Activated naive CD8-positive, alpha-beta T cell treated with anti-CD3 and anti-CD28 coated beads, Interleukin-2, amount 50 U/mL, for 24 hours (primary cell): ENCODE results near the gene TENM4.

ENCODE experiments used
- ATAC-seq: fragments of 150-1000 bp; cut with Tn5 transposase; one replicate; pipeline ENCODE4 v1.10.0; 2021
- DNase-seq: peaks from one replicate; pipeline ENCODE4 v3.0.0; 2021
- H3K27ac Mint-ChIP-seq: one replicate; pipeline ENCODE4 v1.8.0; 2021; ENCODE audit warnings: mild to moderate bottlenecking, mixed read lengths
- H3K27me3 Mint-ChIP-seq: one replicate; pipeline ENCODE4 v1.8.0; 2021; ENCODE audit warnings: mixed read lengths
- H3K36me3 Mint-ChIP-seq: one replicate; pipeline ENCODE4 v1.8.0; 2021; ENCODE audit warnings: low read depth, mixed read lengths
- H3K4me1 Mint-ChIP-seq: one replicate; pipeline ENCODE4 v1.8.0; 2021; ENCODE audit warnings: mixed read lengths
- H3K4me3 Mint-ChIP-seq: one replicate; pipeline ENCODE4 v1.8.0; 2021; ENCODE audit warnings: mild to moderate bottlenecking, moderate library complexity, mixed read lengths
- H3K9me3 Mint-ChIP-seq: one replicate; pipeline ENCODE4 v1.8.0; 2021; ENCODE audit warnings: mixed read lengths

TENM4 gene

DNA sequence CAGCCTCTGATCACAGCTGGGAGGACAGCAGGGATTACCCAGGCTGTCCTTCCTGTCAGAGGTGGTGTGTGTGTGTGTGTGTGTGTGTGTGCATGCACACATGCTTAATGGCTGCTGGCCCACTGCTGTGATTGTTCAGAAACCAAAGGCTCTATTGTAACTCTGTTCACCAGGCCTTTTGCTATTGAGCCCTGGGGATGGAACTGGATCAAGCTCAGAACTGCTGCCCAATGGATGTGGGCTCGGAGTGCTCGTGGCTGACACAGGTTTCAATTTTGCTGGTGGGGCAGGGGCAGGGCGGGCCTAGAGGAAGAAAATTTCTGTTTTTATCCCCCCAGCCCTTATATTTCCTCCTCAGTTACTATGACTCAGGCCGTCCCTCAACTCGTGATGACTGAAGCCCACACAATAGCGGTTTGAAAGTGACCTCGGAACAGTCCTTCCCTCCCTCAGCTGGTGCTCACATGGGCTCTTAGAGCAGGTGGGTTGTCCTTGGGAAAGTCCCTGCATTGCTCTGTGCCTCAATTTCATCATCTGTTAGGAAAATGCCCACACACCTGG lies 359.3 kb downstream of the TENM4 start:
- H3K4me1 Mint-ChIP-seq, result no peaks in the 10 kb centered on the region
- no peaks in the 10 kb centered on the region for H3K36me3 Mint-ChIP-seq
- DNase-seq (no peak), ATAC-seq (no peak)
- H3K9me3 Mint-ChIP-seq, result peaks cover under 1% of the 10 kb centered on the region
- no peaks in the 10 kb centered on the region for H3K27me3 Mint-ChIP-seq
- H3K4me3 Mint-ChIP-seq, result no peak overlapping the region
- no peak overlapping the region for H3K27ac Mint-ChIP-seq

DNA sequence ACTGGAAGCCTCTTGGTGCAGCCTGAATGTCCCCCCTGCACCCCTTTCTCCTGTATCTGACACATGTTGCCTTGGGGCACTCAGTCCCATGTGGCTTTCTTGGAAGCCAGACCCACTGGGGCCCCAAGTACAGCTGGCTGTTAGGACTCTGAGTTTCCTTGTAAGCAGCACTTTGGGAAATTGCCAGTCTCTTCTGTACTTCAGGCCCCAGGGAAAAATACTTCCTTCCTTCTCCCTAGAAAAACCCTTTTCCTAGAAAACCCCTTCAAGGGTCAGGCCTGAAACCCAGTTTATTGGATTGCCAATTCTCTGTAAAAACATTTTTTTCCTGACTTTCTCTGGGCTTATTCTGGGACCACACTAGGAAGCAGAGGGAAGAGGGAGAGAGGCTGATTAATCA lies 360.3 kb downstream of the TENM4 start:
- no peak overlapping the region for H3K27ac Mint-ChIP-seq
- H3K9me3 Mint-ChIP-seq, result peaks cover 9% of the 10 kb centered on the region
- no peak overlapping the region for H3K4me3 Mint-ChIP-seq
- no peak for DNase-seq
- no peaks in the 10 kb centered on the region for H3K4me1 Mint-ChIP-seq
- ATAC-seq, result no peak
- no peaks in the 10 kb centered on the region for H3K27me3 Mint-ChIP-seq
- H3K36me3 Mint-ChIP-seq, result no peaks in the 10 kb centered on the region

DNA sequence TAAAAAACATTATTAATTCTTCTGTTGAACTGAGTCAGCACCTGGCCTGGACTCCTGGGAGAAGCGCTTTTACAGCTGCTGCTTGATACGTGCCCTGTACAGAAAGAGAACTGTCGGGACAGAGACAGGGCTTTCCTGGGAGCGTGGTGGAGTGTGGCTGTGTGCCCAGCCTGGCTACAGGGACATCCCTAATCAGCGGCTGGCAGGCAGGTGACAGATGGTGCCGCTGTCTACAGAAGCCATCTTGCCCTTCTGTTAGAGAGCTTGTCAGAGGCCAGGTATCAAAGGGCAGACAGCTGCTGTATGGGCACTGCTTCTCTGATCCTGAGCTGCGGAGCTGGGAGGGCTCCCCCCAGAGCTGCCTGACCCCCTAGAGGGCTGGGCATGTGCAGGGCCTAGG lies 361.8 kb downstream of the TENM4 start:
- Mint-ChIP-seq H3K9me3 (peaks cover 9% of the 10 kb centered on the region), H3K4me3 (no peak overlapping the region), H3K27me3 (no peaks in the 10 kb centered on the region), H3K4me1 (no peaks in the 10 kb centered on the region), H3K27ac (no peak overlapping the region), H3K36me3 (no peaks in the 10 kb centered on the region)
- DNase-seq (no peak), ATAC-seq (no peak)

DNA sequence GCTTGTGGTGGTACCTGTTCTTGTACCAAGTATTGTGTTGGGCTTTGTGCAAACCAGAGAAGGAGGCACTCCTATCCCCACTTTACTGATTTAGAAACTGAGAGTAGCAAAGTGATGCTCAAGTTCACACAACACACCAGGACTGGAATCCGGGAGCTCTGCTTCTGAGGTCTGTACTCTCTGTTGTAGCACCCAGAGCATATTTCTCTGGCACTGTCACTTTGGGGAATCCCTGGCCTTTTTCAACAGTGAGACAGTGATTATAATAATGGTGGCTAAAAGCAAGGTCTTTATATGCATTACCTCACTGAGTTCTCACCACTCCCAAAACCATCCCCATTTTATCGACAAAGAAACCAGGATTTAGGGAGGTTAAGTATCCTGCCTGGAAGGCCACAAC lies 362.4 kb downstream of the TENM4 start:
- DNase-seq (no peak), ATAC-seq (no peak)
- H3K9me3 Mint-ChIP-seq, result peaks cover 9% of the 10 kb centered on the region
- no peak overlapping the region for H3K4me3 Mint-ChIP-seq
- no peak overlapping the region for H3K27ac Mint-ChIP-seq
- no peaks in the 10 kb centered on the region for H3K4me1 Mint-ChIP-seq
- no peaks in the 10 kb centered on the region for H3K27me3 Mint-ChIP-seq
- H3K36me3 Mint-ChIP-seq, result no peaks in the 10 kb centered on the region

DNA sequence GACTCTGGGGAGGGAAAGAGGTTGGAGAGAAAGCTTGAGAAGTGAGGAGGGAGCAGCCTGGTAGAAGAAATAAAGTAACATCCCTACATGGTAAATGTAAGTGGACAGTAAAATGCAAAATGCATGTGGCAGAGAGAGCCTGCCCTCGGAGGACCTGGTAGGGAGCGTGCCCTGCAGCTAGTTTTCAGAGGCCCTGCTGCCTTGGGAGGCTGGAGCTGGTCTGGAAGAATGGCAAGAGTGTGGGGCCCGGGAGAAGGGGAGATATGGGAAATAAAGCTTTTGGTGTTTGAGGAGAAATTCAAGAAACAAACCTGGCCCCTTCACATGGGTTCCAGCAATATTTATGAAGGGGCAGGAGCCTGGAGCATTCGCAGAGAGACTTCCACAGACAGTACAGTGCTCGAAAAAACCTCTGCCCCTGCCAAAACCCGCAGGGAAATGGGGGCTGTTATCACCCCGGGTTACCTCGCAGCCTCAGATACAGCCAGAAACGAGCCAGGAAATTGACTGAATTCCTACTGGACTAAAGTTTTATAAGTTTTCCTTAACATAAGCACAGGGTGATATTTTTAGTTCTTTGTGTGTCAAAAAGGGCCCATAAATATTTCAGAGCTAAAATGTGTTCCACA lies 363.0 kb downstream of the TENM4 start:
- Mint-ChIP-seq H3K4me1 (no peaks in the 10 kb centered on the region), H3K27me3 (no peaks in the 10 kb centered on the region), H3K4me3 (no peak overlapping the region), H3K36me3 (no peaks in the 10 kb centered on the region), H3K9me3 (peaks cover 9% of the 10 kb centered on the region), H3K27ac (no peak overlapping the region)
- ATAC-seq (no peak), DNase-seq (no peak)

DNA sequence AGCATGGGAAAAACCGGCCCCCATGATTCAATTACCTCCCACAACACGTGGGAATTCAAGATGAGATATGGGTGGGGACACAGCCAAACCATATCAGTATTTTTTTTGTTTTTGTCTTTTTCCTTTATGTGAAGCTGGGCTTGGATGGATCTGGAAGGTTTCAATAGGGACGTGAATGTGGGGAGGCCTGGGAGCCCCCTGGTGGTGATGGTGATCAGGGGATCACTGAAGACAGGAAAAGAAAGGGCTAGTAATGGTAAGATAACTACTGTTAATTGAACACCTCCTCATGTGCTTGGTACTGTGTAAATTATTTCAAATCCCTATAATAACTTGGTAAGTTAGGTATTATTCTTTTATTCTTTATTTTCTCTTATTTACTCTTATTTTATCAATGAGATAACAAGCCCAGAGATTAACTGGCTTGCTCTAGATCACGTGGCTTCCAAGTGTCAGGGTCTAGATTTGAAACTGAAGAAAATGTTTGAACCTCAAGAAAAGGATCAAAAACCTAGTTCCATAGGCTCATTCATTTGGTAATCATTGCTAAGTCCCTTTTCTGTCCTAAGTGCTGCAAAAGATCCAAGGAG lies 364.2 kb downstream of the TENM4 start:
- Mint-ChIP-seq H3K27me3 (no peaks in the 10 kb centered on the region), H3K9me3 (peaks cover 9% of the 10 kb centered on the region), H3K27ac (no peak overlapping the region), H3K4me3 (no peak overlapping the region), H3K4me1 (no peaks in the 10 kb centered on the region), H3K36me3 (no peaks in the 10 kb centered on the region)
- ATAC-seq (no peak), DNase-seq (peak; percentile 9)

DNA sequence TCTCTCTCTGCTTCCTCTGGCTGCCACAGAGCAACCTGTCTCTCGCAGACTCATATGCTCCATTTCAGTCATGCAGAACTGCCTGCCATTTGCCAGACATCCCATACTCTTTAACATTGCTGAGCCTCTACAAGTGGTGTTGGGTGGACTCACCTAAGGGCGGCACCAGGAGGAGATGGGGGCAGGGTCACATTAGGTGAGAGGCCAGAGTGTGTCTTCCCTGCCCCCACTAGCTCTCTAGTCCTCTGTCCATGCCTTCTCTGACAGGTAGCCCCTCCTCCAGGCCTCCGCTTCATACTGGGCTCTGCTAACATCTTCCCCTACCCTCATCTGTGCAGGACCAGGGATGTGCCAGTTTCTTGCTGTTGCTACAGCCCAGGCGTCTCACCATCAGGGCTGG lies 366.3 kb downstream of the TENM4 start:
- H3K4me1 Mint-ChIP-seq, result no peaks in the 10 kb centered on the region
- H3K27me3 Mint-ChIP-seq, result no peaks in the 10 kb centered on the region
- DNase-seq (no peak), ATAC-seq (no peak)
- H3K4me3 Mint-ChIP-seq, result no peak overlapping the region
- no peak overlapping the region for H3K27ac Mint-ChIP-seq
- peaks cover 9% of the 10 kb centered on the region for H3K9me3 Mint-ChIP-seq
- H3K36me3 Mint-ChIP-seq, result no peaks in the 10 kb centered on the region

DNA sequence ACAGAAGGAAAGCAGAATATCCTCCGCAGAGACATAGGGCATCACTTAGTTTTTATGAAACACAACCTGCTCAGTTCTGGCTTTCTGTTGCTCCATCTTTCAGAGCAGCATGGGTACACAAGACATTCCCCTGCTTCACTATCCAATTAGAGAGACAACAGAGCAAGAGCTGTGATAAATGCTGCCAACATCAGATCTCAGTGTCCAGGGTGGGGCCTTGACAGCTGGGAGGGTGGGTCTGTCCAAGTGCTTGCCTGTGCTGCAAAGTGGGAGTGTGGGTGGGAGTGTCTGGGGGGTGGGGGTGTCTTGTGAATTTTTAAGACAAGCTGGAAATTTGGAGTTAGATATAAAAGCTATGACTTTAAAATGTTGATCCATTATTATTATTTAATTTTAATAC lies 369.6 kb downstream of the TENM4 start:
- Mint-ChIP-seq H3K9me3 (peaks cover 5% of the 10 kb centered on the region), H3K36me3 (no peaks in the 10 kb centered on the region), H3K27ac (no peak overlapping the region), H3K27me3 (peaks cover 2% of the 10 kb centered on the region), H3K4me3 (no peak overlapping the region), H3K4me1 (no peaks in the 10 kb centered on the region)
- ATAC-seq, result no peak
- DNase-seq, result no peak

DNA sequence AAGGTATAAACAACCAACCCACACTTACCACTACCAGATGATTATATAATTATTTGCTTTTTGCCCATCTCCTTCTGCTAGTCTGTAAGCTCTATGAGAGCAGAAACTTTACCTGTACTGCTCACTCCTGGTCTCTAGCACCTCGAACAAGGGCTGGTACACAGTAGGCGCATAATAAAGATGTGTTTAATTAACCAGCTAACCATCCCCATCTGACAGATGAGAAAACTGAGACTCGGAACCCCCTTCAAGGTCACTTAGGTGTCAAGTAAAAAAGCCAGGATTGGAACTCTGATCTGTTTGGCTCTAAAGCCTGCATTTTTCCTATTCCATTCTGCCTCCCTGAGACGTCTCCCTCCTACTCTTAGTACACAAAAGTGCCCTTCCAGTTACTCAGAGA lies 370.3 kb downstream of the TENM4 start:
- Mint-ChIP-seq H3K4me1 (no peaks in the 10 kb centered on the region), H3K4me3 (no peak overlapping the region), H3K27ac (no peak overlapping the region), H3K27me3 (peaks cover 2% of the 10 kb centered on the region), H3K9me3 (no peaks in the 10 kb centered on the region), H3K36me3 (no peaks in the 10 kb centered on the region)
- ATAC-seq (no peak), DNase-seq (no peak)

DNA sequence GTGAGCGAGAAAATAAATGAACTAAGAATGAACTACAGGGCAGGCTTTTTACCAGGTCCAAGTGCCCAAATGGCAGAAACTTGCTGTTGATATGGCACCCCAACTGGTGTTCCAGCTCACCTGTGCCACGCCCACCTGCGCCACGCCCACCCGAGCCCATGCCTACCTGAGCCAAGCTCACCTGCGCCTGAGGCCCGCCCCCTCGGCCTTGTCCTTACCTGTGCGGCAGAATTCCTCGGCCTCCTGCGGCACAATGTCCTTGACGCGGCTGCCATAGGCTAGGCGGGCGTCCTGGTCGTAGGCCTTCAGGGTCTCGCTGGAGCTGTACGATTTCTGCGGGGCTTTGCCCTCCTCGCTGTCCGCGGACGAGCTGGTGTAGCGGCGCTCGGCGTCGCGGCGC lies 371.3 kb downstream of the TENM4 start:
- ATAC-seq, result no peak
- Mint-ChIP-seq H3K27me3 (peaks cover 2% of the 10 kb centered on the region), H3K4me1 (no peaks in the 10 kb centered on the region), H3K27ac (no peak overlapping the region), H3K9me3 (no peaks in the 10 kb centered on the region), H3K36me3 (no peaks in the 10 kb centered on the region), H3K4me3 (no peak overlapping the region)
- DNase-seq, result no peak

DNA sequence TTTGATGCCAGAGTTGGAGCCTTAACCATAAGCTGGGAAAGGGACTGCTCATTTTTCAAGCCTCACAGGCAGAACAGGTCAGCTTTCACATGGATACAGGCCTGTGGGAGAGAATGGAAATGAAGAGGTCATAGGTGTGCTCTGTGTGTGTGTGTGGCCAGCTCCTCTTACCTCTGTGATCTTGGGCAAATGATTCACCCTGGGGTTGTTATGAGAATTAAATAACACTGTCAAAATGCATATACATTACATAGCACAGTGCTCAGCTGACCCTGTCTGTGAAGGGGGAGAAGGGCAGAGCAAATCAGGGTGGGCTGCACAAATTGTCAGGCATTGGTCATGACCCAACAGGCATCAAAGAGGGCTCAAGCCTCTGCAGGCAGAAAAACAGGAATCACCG lies 372.5 kb downstream of the TENM4 start:
- Mint-ChIP-seq H3K9me3 (no peaks in the 10 kb centered on the region), H3K36me3 (no peaks in the 10 kb centered on the region), H3K4me1 (no peaks in the 10 kb centered on the region), H3K4me3 (no peak overlapping the region), H3K27me3 (peaks cover 2% of the 10 kb centered on the region), H3K27ac (no peak overlapping the region)
- ATAC-seq (no peak), DNase-seq (no peak)

DNA sequence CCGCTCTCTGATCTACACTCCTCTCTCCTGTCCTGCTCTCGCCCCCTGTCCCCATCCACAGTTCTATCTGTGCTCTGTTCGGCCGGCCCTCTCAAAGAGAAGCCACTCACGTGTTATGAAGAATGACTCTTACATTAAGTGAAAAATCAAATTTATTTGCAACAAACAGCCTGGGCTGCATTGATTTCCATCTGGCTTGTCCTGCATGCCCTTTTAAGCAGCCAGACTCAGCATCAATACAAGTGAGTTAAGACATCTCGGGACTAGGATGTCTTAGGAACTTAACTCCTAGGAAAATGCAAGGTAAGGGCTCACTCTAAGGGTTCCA lies 373.5 kb downstream of the TENM4 start:
- no peaks in the 10 kb centered on the region for H3K4me1 Mint-ChIP-seq
- H3K36me3 Mint-ChIP-seq, result no peaks in the 10 kb centered on the region
- no peak overlapping the region for H3K27ac Mint-ChIP-seq
- no peak for ATAC-seq
- H3K27me3 Mint-ChIP-seq, result peaks cover 2% of the 10 kb centered on the region
- H3K4me3 Mint-ChIP-seq, result no peak overlapping the region
- no peaks in the 10 kb centered on the region for H3K9me3 Mint-ChIP-seq
- no peak for DNase-seq

DNA sequence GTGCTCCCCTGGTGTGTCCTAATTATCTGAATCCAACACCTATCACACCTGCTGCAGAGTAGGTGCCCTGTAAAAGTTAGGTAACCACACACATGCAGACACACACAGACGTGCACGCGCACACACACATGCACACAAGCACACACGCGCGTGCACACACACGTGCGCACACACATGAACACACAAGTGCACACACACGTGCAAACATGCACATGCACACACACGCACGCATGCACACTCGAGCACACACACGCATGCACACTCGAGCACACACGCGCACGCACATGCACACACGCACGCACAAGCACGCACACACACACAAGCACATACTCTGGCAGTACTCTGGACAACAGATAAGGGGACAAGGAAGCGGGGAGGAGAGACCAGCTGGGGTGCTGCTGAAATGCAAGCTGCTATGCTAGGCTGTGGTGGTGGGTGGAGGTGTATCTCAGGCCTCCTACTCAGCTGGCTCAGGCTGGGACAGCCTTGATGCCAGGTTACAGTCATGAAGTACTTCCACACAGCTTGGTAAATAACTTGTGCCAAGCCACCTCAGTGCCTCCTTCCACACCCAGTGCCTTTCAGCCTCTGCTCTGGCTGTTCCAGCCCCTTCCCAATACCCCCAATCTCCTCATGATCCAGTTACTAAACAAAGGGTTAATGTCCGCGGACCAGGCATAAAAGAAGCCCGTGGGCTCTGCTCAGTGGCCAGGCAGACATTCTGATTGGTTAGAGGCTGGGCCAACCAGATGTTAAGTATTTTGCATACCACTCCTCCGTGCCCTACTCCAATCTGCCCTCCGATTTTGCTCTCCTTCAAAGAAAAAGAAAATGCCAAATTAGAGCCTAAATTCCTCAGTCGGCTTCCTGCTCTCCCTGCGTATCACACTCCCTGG lies 374.1 kb downstream of the TENM4 start:
- Mint-ChIP-seq H3K36me3 (no peaks in the 10 kb centered on the region), H3K4me3 (no peak overlapping the region), H3K27ac (no peak overlapping the region), H3K9me3 (no peaks in the 10 kb centered on the region), H3K4me1 (no peaks in the 10 kb centered on the region), H3K27me3 (peaks cover 2% of the 10 kb centered on the region)
- ATAC-seq, result no peak
- no peak for DNase-seq

DNA sequence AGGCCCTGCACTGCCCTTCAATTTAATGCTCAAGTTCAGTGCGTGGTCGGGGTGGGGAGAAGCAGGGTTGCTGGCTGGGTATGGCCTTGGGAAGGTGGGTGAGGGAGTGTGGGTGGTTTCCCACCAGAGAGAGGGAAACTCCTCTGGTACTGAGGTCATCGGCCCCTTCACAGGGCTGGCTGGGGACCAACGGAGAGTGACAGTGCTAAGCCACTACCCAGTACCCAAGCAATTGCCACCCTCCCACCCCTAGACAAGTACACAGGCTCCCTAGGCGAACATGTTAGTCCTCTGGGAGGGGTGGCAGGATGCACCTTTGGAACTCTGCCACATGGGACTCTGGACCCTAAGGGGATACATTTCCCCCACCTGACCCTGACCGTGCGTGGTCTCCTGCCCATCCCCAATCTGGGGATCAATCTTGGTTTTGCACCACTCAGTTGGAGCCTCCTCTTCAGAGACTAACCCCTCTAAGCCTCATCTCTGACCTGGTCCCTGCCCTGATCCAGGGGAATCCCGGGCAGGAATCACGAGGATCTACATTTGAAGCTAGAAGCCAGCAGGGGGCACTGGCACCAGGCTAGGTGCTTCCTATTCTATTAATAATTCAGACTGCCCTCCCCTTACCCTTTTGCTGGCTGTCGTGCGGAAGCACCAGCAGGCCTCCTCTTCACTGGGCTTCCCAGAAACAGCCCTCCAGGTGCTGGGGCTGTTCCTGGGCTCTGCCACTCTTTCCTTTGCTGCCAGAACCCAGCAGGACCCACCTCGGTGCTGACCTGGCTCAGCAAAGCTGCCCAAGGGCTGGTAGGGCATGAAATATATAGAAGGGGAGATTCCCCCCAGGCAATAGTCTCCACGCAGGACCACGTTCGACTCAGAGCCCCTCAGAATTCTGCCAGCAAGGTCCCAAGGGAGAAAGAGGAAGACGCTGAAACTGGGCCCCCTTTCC lies 377.7 kb downstream of the TENM4 start:
- DNase-seq (no peak), ATAC-seq (peak; percentile 20)
- Mint-ChIP-seq H3K4me3 (no peak overlapping the region), H3K27ac (no peak overlapping the region), H3K4me1 (no peaks in the 10 kb centered on the region), H3K27me3 (no peaks in the 10 kb centered on the region), H3K36me3 (no peaks in the 10 kb centered on the region), H3K9me3 (no peaks in the 10 kb centered on the region)
